HG03095 (cell line): ENCODE measurements around the gene ZNF497.
"Not testable (repeated sequence)": the region's sequence is repeated elsewhere in the genome, so short reads cannot be mapped to it uniquely, and the experiment has no call there.

ENCODE experiments used
- ATAC-seq: cut with Tn5 transposase; IDR thresholded peaks from one replicate; pipeline ENCODE4 v1.9.1; 2021; ENCODE audit warnings: moderate library complexity; ENCODE audit not compliant: unreplicated experiment

ZNF497 gene

DNA sequence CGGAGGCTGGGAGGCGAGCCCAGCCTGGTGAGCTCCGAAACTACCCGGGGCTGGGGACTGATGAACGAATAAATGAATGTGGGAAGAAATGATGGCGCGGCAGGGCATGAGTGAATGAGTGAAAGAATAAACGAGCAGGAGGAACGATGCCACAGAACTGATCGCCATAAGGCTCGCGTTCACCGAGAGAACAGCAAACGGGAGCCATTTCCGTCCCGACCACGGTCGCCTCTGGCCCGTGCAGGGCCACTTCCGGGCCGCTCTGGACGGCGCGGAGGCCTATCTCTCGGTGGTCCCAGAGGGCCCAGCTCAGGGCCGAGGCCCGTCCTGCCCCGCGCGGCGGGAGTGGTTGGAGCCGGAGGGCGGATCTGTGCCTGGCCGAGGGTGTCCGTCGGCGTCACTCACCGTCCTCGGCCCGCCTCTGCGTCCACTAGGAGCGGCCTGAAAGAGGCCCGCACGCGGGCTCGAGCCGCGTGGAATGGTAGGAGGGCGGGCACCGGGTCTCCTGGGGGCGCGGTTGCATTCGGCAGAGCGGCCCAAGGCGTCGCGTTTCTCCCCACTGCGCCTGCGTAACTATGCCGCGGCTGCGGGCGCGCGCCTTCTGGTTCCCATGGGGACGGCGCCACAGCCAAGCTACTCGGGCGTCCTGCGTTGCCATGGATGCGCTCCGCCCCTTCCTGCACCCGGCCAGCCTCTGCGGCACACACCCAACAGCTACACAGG is at the start of gene ZNF497:
ZNF497 (minus strand) TSS at position 480 of the 723 bp plus-strand sequence. CDS start 5,116 bp downstream, outside the sequence.
- peak; percentile 73 for ATAC-seq

DNA sequence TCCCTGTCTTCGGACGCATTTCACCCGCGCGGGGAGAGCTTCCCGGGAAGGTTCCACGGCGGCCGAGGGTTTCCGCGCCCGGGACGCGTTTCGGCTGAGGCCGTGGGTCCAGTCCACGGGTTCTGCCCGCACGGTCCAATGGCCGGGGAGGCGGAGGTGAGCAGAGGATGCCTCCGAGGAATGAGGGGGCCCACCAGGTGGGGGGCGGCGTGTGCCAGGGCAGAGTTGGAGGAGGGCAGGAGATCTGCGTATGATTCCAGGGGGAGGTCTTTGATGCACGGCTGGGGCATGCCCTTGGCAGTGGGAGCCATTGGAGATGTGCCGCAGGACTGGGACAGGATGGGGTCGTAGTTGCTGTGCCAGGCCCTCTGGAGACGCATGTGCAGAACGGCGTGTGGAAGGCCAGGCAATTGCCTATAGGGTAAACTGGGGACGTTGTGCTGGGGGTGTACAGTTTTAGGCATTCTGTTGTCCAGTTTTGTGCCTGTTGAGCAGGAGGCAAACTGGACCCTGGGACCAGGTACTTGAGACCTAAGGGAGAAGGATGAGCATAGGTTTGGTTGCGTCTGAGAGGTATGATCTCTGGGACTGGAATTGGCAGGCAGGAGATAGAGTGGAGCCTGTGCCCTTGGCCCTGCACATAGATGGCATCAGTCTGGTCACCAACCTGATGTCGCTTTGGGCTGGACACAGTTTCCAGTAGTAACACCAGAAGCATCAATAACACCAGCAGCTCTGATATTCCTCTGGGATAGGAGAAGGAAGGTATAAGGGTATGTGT is 46.6 kb upstream of the ZNF497 start:
- ATAC-seq = peak; percentile 4

- peak; percentile 79 for ATAC-seq
Measured at GRCh38 chr19:58408152-58409009, 45.8 kb upstream of the ZNF497 start, which contains the start of gene ZNF584. Gene ZNF584 (plus strand): TSS chr19:58408649. CDS start chr19:58409148, 499 bp downstream.

- ATAC-seq = no peak
Measured at GRCh38 chr19:58407658-58408151, 45.2 kb upstream of the ZNF497 start.

- ATAC-seq = no peak
Measured at GRCh38 chr19:58406818-58407657, 44.5 kb upstream of the ZNF497 start.

GRCh38 chr19:58403920-58404478 is 41.4 kb upstream of the ZNF497 start:
- not testable (repeated sequence) for ATAC-seq

- ATAC-seq = no peak
Measured at GRCh38 chr19:58401840-58402421, 39.4 kb upstream of the ZNF497 start.

DNA sequence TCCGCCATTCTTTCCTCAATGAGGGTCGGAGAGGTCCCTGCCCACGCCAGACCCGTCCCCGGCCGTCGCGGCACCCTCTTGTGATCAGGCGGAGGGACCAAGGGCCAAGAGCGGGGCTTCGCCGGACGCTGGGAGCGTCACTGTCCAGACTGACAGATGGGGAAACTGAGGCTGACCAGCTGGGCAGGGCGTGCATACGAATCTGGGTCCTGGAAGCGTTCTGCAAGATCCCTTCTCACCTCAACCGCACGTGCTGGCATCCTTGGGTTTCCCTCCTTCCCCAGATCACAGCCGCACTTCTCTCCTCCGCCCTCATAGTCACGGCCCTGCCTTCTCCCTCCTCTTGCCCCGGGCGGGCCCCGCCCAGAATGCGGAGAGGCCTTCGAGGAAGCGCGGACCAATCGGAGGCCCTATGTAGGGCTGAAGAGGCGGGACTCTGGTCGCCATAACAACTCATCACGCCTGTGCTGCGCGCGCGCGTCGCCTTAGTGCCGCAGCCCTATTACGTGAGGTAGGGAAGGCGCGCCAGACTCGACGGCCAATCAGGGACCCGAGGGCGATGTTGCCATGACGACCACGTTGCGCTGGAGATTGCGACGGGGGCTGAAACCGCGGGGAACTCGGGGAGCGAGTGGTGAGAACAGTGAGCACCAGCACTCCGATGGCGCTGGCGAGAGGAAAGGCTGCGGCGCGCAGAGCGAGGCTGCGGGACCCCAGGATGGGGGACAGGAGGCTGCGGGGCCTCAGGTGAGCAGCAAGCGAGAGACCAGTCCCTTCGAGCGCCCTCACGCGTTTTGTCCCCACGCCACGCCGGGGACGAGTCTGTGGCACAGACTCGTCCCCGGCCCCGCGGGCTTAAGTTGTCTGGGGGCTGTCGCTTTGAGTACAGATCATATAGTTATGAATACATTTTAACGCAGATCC is 38.6 kb upstream of the ZNF497 start:
- peak; percentile 96 for ATAC-seq

DNA sequence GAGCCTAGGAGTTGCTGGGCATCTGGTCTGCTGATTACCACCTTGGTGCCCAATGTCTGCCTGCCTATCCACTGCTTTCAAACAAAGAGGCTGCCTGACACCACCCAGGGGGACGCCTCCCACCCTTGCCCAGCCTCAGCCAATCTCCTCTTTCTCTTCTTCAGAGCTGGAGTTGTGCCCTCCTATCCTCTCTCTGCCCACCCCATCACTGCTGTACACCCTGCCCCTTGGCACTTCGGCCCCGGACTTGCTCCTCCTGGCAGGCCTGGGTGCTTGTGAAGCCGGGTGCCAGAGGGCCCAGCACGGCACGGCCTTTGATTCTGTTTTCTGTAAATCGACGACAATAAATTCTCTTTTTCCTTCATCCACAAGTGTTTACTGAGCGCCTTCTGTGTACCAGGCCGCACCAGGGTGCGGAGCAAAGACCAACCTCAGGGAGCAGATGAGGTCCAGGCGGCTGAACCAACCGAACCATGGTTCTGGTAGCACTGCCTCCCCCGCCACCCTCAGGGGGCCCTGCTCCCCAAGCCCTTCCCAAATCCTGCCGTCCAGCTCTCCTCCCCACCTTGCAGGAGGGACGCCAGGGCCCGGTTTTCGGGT is 37.9 kb upstream of the ZNF497 start:
- no peak for ATAC-seq

- no peak for ATAC-seq
Measured at GRCh38 chr19:58399903-58400302, 37.4 kb upstream of the ZNF497 start.

DNA sequence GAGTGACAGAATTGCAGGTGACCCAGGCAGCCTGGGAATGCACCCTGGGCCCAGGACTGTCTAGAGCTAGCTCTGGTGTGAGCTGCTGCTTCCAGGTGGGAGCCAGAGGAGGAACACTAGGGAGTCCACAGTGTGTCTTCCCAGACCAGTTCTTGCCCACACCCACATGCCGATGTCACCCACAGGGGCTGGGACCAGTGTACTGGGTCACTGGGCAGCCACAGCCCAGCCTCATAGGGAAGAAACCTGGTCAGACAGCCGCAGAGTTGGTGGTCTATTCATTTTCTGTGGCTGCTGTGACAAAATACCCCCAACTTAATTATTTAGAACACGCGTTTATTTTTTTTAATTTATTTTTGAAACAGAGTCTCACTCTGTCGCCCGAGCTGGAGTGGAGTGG is 36.0 kb upstream of the ZNF497 start:
- no peak for ATAC-seq

- ATAC-seq = no peak
Measured at GRCh38 chr19:58398087-58398486, 35.5 kb upstream of the ZNF497 start.

DNA sequence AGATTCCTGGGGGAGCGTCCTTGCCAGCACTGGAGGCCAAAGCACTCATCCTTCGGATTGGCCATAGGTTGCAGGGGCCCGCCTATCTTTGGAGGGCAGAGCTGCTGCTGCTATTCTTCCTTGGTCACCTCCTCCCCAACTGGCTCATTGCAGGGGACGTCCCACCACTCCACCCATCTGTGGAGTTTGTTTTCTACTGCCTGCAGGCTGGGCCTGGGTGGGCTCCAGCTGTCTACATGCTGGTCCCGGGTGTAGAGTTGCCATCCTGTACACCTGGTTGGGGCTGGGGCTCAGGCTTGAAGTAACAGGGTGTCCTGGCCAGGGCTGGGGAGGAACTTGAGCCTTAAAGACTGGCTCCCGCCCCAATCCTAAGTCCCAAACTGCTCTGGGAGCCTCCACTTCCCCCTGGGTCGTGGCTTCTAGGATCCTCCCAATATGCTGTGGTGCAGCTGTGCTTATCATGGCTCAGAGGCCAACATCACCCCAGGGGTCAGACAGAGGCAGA is 35.0 kb upstream of the ZNF497 start:
- ATAC-seq = no peak

DNA sequence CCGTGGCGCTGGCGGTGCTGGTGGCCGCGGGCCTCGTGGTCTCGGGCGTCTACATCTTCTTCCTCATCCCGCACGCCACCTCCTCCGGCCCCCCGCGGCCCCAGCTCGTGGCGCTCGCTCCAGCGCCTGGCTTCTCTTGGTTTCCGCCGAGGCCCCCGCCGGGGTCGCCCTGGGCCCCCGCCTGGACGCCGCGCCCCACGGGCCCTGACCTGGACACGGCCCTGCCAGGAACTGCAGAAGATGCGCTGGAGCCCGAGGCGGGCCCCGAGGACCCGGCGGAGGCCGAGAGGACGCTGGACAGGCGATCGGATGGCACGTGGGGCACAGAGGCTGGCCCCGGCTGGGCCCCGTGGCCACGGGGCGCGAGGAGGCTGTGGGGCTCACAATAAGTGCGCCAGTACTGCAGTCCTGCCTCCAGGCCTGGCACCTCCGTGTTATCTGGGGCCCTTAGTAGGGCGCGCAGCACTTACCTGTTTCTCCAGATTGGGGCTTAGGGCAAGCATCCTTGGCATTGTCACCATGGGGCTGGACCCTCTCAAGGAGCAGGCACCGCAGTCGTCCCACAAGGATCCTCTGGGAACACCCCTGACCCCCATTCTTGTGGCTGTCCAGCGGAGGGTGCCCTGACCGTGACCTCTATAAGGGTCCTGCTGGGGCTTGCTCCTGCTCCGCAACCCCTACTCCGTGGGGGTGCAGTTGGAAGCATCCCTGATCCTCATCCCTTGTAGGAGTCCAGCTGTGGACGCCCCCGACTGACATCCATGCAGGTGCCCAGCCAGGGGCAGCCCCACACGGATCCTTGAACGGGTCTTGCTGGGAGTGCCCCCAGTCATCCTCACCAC is 34.4 kb upstream of the ZNF497 start:
- ATAC-seq = no peak

DNA sequence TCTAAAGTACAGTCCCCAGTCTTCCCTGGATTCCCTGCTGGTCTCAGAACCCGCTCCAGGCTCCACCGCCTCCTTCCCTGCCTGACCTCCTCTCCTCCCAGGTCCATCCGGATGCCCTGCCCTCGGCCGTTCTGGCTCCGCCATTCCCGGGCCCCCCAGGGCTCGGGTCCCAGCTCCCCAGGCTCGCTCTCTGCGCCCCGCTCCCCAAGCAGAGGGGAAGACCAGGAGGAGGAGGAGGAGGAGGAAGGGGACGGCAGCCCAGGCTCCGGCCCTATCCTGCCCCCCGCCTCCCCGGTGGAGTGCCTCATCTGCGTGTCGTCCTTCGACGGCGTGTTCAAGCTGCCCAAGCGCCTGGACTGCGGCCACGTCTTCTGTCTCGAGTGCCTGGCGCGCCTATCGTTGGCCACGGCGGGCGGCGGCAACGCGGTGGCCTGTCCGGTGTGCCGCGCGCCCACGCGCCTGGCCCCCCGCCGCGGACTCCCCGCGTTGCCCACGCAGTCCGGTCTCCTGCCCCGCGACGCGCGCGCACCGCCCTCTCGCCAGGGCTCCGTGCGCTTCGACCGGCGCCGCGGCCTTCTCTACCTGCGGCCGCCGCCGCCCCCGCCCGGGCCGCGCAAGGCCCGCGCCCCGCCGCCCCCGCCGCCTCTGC is 33.6 kb upstream of the ZNF497 start:
- no peak for ATAC-seq

DNA sequence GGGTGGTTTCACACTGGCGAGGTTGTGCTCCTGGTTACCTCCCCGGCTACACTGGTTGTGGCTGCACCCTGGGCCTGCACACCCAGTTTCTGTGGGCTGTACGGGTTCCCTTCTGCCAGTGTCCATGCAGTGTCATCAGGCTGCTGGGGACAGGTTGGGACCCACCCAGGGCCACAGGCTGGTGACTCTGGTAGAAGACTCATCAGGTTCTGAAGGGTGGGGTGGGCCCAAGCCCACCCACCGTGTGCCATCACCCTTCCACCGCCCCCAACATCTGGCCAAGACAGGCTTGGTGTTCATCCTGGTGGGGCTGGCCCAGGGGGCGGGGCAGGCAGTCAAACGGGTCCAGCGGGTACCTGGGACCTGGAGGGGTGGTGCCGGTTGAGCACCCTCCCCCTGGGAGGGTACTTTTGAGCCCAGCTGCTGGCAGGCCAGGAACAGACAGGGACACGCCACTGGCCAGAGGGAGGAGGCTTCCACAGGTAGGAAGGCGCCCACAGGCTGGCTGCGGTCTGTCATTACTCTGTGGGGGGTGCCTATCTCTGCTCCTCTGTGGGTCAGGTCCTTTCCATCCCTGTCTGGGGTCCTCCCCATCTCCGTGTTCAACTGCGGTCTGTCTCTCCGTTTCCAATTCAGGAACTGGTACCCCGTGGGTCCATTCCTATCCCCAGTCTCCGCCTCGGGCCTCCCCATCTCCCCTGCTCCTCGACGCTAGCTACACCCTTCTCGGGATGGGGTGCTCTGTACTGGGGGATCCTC is 32.8 kb upstream of the ZNF497 start, which contains the start of gene RNF225:
RNF225 (plus strand) TSS at position 437 of the 759 bp plus-strand sequence. CDS start 434 bp downstream, outside the sequence.
- no peak for ATAC-seq
